Spleen (tissue), 13 donors: Measurements from ENCODE around the gene NFATC2IP. TPM values are rescaled to one million over a fixed set of nuclear protein-coding genes. Genes with fewer than 3 reads are reported as not detected.

Experiments used
- DNase-seq: peaks from one replicate; pipeline ENCODE4 v3.0.0-alpha.2; 2020
- H3K27ac ChIP-seq, 8 donors: fragments of 200-600 bp; sonication (generic) in 7 of 8; 1 replicate in 4 of 8; 2 replicates in 4 of 8; pipeline versions ENCODE4 v1.5.0 to v1.8.0; 2016 to 2021; ENCODE audit warnings: inconsistent platforms in 4 of 8, mild to moderate bottlenecking in 4 of 8, moderate library complexity in 1 of 8
- H3K27me3 ChIP-seq, 7 donors: fragments of 200-600 bp; sonication (generic) in 6 of 7; replicated peaks in 1 of 7; 1 replicate in 4 of 7; 2 replicates in 3 of 7; pipeline versions ENCODE4 v1.5.0 to v1.8.0; 2016 to 2021; ENCODE audit warnings: inconsistent platforms in 3 of 7, mild to moderate bottlenecking in 1 of 7
- H3K36me3 ChIP-seq, 6 donors: fragments of 200-600 bp; sonication (generic) in 5 of 6; 1 replicate in 4 of 6; 2 replicates in 2 of 6; pipeline versions ENCODE4 v1.5.0 to v1.8.0; 2016 to 2021; ENCODE audit warnings: inconsistent platforms in 2 of 6
- H3K4me1 ChIP-seq, 6 donors: fragments of 200-600 bp; sonication (generic) in 5 of 6; 1 replicate in 3 of 6; 2 replicates in 3 of 6; pipeline versions ENCODE4 v1.5.0 to v1.8.0; 2016 to 2021; ENCODE audit warnings: inconsistent platforms in 3 of 6
- H3K4me3 ChIP-seq, 8 donors: fragments of 200-600 bp; sonication (generic) in 7 of 8; 1 replicate in 4 of 8; 2 replicates in 4 of 8; pipeline versions ENCODE4 v1.5.0 to v1.8.0; 2016 to 2021; ENCODE audit warnings: inconsistent platforms in 4 of 8, mild to moderate bottlenecking in 4 of 8, moderate library complexity in 2 of 8
- H3K9me3 ChIP-seq, 8 donors: fragments of 200-600 bp; sonication (generic) in 7 of 8; 1 replicate in 4 of 8; 2 replicates in 4 of 8; pipeline versions ENCODE4 v1.5.0 to v1.8.0; 2016 to 2021; ENCODE audit warnings: inconsistent platforms in 4 of 8
- CTCF ChIP-seq, 11 experiments: fragments of 200-600 bp in 7 of 11; fragments of 450-650 bp in 4 of 11; sonication (generic) in 4 of 11; IDR thresholded peaks in 8 of 11; conservative IDR thresholded peaks in 3 of 11; 1 replicate in 7 of 11; 2 replicates in 4 of 11; pipeline versions ENCODE4 v1.4.0 to v1.8.0; 2016 to 2021; ENCODE audit warnings: antibody characterized with exemption in 11 of 11, inconsistent platforms in 4 of 11, mild to moderate bottlenecking in 1 of 11
- POLR2A ChIP-seq, 3 donors: fragments of 450-650 bp; IDR thresholded peaks; one replicate each; pipeline ENCODE4 v1.5.1; 2017; ENCODE audit warnings: antibody characterized with exemption in 3 of 3, mild to moderate bottlenecking in 1 of 3
- POLR2AphosphoS5 ChIP-seq, 3 donors: sonication (generic); formaldehyde crosslinking; IDR thresholded peaks; one replicate each; pipeline ENCODE4 v1.5.1; 2017; ENCODE audit warnings: antibody characterized with exemption in 3 of 3
- WGBS, 5 donors: extraction: QIAGEN DNeasy Blood & Tissue Kit in 3 of 5; methylation state at CpG; one replicate each; pipeline versions ENCODE4 v1.1.5 to v1.1.7; 2013 to 2018; 5-methylcytosine and 5-hydroxymethylcytosine counted together
- intact Hi-C: fragments of 100-400 bp; cut with DNase I; formaldehyde crosslinking; loops from one replicate; pipeline ENCODE4 v1.15.0; 2023; ENCODE audit warnings: low total_unique reads
- long read RNA-seq, 2 donors: transcript quantifications; one replicate each; lab custom pipeline, GENCODE V29; 2026
- polyA plus RNA-seq, 3 donors: library from polyadenylated mRNA; stranded (reverse); fragments of 200-250 nt; gene quantifications; one replicate each; pipeline ENCODE4 v1.2.1, GENCODE V29; 2013
- total RNA-seq, 7 donors: library from RNA; depleted of rRNA in 3 of 7; stranded (reverse); fragments of >200 nt in 3 of 7; fragmentation: NEBNext Ultra II Directional in 4 of 7; extraction: Animal tissue kit (Norgen Biotek cat#: 25700) in 4 of 7; gene quantifications; one replicate each; pipeline versions ENCODE4 v1.1.0 to v1.2.1, GENCODE V29; 2016 to 2021
- donor health status: healthy with polysubstance abuse.
- donor health status: DM: no; HTN: no; CAD: no; lungs with moderate emphysema.
- donor health status: DM: no; HTN: no; CAD: no.
- donor health status: Bipolar disorder and iron deficiency.
- donor health status: healthy.
- donor health status: DM: no; HTN: no; CAD: no.
- donor health status: DM: yes; HTN: yes; CAD: no.

NFATC2IP gene
- 10 to 100 TPM; 44.3 to 63.5 (median 54.5) TPM for total RNA-seq
- 10 to 100 TPM; 21.1 to 34.0 (median 26.6) TPM for polyA plus RNA-seq
- long read RNA-seq, donor 1, full-length matches to known transcripts, result 14 of 19 reads
- long read RNA-seq, donor 1, partial matches to known transcripts, result 5 of 19 reads
- long read RNA-seq, donor 1, other reads (novel, unspliced or antisense), result 0 of 19 reads
- long read RNA-seq, donor 2, full-length matches to known transcripts, result 4 of 30 reads
- long read RNA-seq, donor 2, partial matches to known transcripts, result 26 of 30 reads
- long read RNA-seq, donor 2, other reads (novel, unspliced or antisense), result 0 of 30 reads

- Histone ChIP-seq H3K36me3 (peaks cover 0 to 39% (median 23%) of the 10 kb centered on the region in 6 donors), H3K27ac (peak within 1 kb of the TSS; percentile 74 to 95 (median 90)), H3K27me3 (no peaks in the 10 kb centered on the region), H3K4me3 (peak within 1 kb of the TSS; percentile 68 to 100 (median 94)), H3K9me3 (no peaks in the 10 kb centered on the region), H3K4me1 (peaks cover 10 to 55% (median 36%) of the 10 kb centered on the region in 6 donors)
- peak; percentile 99 for DNase-seq
- TF ChIP-seq POLR2AphosphoS5 (IDR thresholded peaks at IDR 0.05) (peak; percentile 69 to 84 (median 80)), CTCF (IDR thresholded peaks at IDR 0.05 in 8 of 11, conservative IDR thresholded peaks at IDR 0.05 in 3 of 11) (peak in 2 of 11 experiments; percentile 29 to 31), POLR2A (IDR thresholded peaks at IDR 0.05) (peak in 1 of 3 donors; percentile 63)
- intact Hi-C loops, result loop anchor here (5.0 kb wide), 1 partner anchor 129 kb away; the partner anchor contains the start of gene ATXN2L
- 1 to 2% (median 1%) methylated on average over 43 to 79 of the region's 79 CpGs for WGBS, 5 donors
These were observed at the start of gene NFATC2IP for GRCh38 chr16:28950648-28951409. NFATC2IP (plus strand) TSS chr16:28950937; CDS start chr16:28951012, 75 bp downstream.

- H3K9me3 ChIP-seq, result no peaks in the 10 kb centered on the region
- H3K27me3 ChIP-seq, result no peaks in the 10 kb centered on the region
- 64 to 78% (median 73%) methylated on average over 12 to 15 of the region's 15 CpGs for WGBS, 5 donors
- peaks cover 0 to 34% (median 28%) of the 10 kb centered on the region in 6 donors for H3K36me3 ChIP-seq
- DNase-seq, result no peak
- no peak overlapping the region for H3K27ac ChIP-seq
- TF ChIP-seq POLR2A (IDR thresholded peaks at IDR 0.05) (no peak), POLR2AphosphoS5 (IDR thresholded peaks at IDR 0.05) (peak in 1 of 3 donors; percentile 37), CTCF (IDR thresholded peaks at IDR 0.05 in 8 of 11, conservative IDR thresholded peaks at IDR 0.05 in 3 of 11) (no peak)
- H3K4me1 ChIP-seq, result peaks cover 0 to 19% (median 3%) of the 10 kb centered on the region in 6 donors
- no peak overlapping the region for H3K4me3 ChIP-seq
- intact Hi-C loops, result no loop called here
These were observed 48.9 kb upstream of the NFATC2IP start for GRCh38 chr16:28901862-28902261.

DNA sequence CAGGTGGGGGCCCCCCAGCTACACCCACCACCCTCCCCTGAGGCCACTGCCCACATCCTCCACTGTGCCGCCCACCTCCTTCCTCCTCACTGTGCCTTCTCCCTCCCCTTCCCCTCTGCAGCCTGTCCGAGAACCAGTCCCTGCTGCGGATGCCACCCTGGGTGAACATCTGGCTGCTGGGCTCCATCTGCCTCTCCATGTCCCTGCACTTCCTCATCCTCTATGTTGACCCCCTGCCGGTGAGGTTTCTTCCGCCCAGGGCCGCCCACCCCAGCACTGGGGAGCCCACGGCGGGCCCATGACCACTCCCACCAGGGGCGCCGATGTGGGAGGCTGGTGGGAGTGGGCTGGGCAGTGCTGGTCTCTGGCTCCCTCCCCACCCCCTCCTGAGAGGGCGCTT is 47.8 kb upstream of the NFATC2IP start:
- Histone ChIP-seq H3K27ac (peak overlapping the region in 1 of 8 donors; percentile 38), H3K4me1 (peaks cover 0 to 19% (median 3%) of the 10 kb centered on the region in 6 donors), H3K9me3 (no peaks in the 10 kb centered on the region), H3K4me3 (no peak overlapping the region), H3K27me3 (no peaks in the 10 kb centered on the region), H3K36me3 (peaks cover 0 to 45% (median 39%) of the 10 kb centered on the region in 6 donors)
- 23 to 42% (median 29%) methylated on average over 10 to 11 of the region's 11 CpGs for WGBS, 5 donors
- peak; percentile 43 to 69 (median 53) for TF ChIP-seq POLR2AphosphoS5 (IDR thresholded peaks at IDR 0.05)
- no peak for TF ChIP-seq POLR2A (IDR thresholded peaks at IDR 0.05)
- TF ChIP-seq CTCF (IDR thresholded peaks at IDR 0.05 in 8 of 11, conservative IDR thresholded peaks at IDR 0.05 in 3 of 11), result no peak
- intact Hi-C loops, result no loop called here
- DNase-seq, result no peak
